GM19240 (cell line): Measurements from ENCODE around the gene ETV3.
A peak's percentile ranks its signal among the peaks of the same experiment; 100 is the strongest.
"Not testable (repeated sequence)": the region's sequence is repeated elsewhere in the genome, so short reads cannot be mapped to it uniquely, and the experiment has no call there.

Experiments used
- DNase-seq: peaks from one replicate; pipeline ENCODE4 v3.0.0; 2011; ENCODE audit warnings: low spot score; ENCODE audit not compliant: insufficient read length

The ETV3 gene

GRCh38 chr1:157113631-157114030 is 24.6 kb downstream of the ETV3 start:
- DNase-seq, result no peak

- no peak for DNase-seq
Observed at GRCh38 chr1:157113106-157113505, 25.1 kb downstream of the ETV3 start.

GRCh38 chr1:157112186-157112867 is 25.9 kb downstream of the ETV3 start:
- no peak for DNase-seq

- no peak for DNase-seq
Observed at GRCh38 chr1:157111396-157112165, 26.6 kb downstream of the ETV3 start.

GRCh38 chr1:157110686-157111085 is 27.5 kb downstream of the ETV3 start:
- no peak for DNase-seq

- no peak for DNase-seq
Observed at GRCh38 chr1:157110003-157110402, 28.2 kb downstream of the ETV3 start.

GRCh38 chr1:157108448-157108847 is 29.7 kb downstream of the ETV3 start:
- DNase-seq, result no peak

- no peak for DNase-seq
Observed at GRCh38 chr1:157107702-157108101, 30.5 kb downstream of the ETV3 start.

GRCh38 chr1:157106813-157107189 is 31.4 kb downstream of the ETV3 start:
- DNase-seq, result no peak

- peak; percentile 77 for DNase-seq
Observed at GRCh38 chr1:157105988-157106812, 32.0 kb downstream of the ETV3 start.

- no peak for DNase-seq
Observed at GRCh38 chr1:157105298-157105987, 32.8 kb downstream of the ETV3 start.

- DNase-seq, result no peak
Observed at GRCh38 chr1:157104598-157105293, 33.4 kb downstream of the ETV3 start.

- DNase-seq, result no peak
Observed at GRCh38 chr1:157103268-157103667, 34.9 kb downstream of the ETV3 start.

- no peak for DNase-seq
Observed at GRCh38 chr1:157101149-157101548, 37.0 kb downstream of the ETV3 start.

- no peak for DNase-seq
Observed at GRCh38 chr1:157099633-157100009, 38.6 kb downstream of the ETV3 start, which contains the start of gene ETV3L. ETV3L (minus strand) TSS chr1:157099808; CDS start chr1:157099523, 285 bp downstream.

- DNase-seq, result not testable (repeated sequence)
Observed at GRCh38 chr1:157098987-157099632, 39.1 kb downstream of the ETV3 start.

GRCh38 chr1:157098519-157098918 is 39.7 kb downstream of the ETV3 start:
- DNase-seq, result no peak

GRCh38 chr1:157097692-157098091 is 40.5 kb downstream of the ETV3 start:
- no peak for DNase-seq

- DNase-seq, result no peak
Observed at GRCh38 chr1:157096881-157097280, 41.3 kb downstream of the ETV3 start.

GRCh38 chr1:157095551-157095950 is 42.6 kb downstream of the ETV3 start:
- DNase-seq, result no peak
